GM21381 (cell line): ENCODE results near the gene RALGPS1.
A peak's percentile ranks its signal among the peaks of the same experiment; 100 is the strongest.

Source experiments
- ATAC-seq: cut with Tn5 transposase; IDR thresholded peaks from one replicate; pipeline ENCODE4 v1.9.1; 2021; ENCODE audit warnings: mild to moderate bottlenecking, moderate library complexity; ENCODE audit not compliant: unreplicated experiment

The RALGPS1 gene

DNA sequence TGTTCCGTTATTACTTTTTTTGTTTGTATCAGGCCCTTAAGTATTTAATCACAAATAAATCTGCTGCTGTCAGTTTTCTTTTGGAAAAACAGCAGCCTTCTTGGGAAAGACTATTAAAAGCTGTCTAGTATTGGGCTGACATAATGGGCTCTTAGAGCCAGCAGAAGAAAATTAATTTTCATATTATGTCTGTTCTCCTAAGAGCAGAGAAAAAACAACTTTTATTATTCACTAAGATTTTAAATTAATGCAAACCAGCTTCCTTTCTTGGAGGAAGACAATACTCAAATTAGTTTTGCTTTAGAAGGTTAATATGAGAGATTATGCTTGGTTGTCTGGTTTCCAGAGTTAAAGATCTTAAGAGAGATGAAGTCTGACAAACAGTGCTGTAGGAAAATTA, 319.4 kb downstream of the RALGPS1 start:
- no peak for ATAC-seq

DNA sequence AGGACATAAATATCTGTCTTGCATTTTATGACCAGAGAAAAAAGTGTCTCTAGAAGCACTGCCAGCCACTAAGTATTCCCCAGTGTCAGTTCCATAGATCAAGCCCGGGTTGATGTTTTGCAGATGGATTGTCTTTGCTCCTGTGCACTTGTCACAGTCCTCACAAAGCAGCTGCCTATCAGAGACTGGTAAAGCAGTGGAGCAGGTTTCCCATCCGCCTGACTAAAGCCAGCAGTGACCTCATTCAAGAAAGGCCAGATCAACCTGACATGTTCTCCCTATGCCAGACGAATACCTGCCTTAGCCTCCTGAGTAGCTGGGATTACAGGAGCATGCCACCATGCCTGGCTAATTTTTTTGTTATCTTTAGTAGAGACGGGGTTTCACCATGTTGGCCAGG, 323.2 kb downstream of the RALGPS1 start:
- no peak for ATAC-seq

- no peak for ATAC-seq
These were observed 326.8 kb downstream of the RALGPS1 start for GRCh38 chr9:127241354-127241753.

DNA sequence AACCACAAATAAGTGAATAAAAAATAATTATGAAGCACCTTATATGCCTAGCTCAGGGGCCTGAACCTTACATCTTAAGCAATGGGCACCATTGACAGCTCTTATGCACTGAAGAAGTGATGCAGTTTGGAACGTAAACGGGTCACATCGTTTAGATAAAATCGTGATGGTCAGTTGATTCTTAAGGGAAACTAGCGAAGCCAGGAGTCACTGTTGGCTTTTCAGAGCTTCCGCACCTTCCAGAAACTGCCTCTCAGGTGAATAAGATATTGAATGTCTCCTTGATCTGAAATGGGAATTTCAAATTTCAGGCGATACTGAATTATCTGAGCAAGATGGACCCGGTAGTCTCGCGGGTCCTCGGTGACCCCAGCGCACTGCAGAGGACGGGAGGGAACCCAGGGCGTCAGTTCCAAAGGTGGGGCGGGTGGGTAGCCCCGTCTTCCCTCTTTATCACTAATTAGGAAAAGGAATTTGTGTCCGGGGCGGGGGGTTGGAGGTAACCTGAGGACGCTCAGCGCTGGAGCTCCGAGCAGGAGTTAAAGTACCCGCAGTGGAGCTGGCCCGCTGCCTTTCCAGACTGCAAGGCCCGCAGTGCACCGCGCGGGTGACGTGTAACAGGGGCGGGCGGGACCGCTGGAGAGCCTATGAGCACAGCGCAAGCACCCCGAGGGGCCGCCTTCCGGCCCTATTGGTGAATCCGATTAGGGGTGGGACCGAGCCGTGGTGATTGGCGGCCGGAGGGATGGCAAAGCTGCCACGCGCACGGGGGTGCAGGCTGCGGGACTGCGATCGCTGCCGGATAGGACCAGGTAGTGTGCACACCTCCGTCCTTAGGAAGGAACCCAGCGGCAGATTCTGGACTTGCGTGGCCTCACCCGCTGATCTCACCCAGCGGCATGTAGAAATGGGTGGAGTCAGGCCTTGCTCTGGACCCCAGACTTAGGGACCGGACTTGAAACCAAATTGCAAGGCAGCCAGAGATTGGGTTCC, 330.3 kb downstream of the RALGPS1 start:
- peak; percentile 100 for ATAC-seq

DNA sequence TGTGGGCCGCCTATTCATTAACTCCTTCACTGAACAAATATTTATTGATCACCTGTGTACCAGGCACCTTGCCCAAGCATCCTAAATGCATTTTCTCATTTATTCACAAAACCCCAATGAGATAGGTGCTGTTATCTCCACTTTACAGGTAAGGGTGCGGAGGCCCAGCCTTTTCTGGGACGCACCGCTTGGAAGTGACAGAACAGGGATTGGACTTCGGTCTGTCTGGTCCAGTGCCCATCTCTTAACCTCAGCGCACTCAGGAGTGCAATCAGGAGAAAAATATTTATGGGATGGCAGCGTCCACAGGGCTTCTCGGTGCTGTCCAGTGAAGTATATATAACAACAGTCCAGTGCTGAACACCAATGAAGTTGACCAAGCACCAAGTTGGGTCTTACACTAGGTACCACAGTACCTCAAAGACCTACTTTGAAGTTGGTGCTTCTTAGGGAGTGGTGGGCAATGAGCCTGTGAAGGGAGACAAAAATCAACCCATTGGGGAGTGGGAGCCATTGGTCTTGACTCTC, 331.1 kb downstream of the RALGPS1 start:
- ATAC-seq = no peak

DNA sequence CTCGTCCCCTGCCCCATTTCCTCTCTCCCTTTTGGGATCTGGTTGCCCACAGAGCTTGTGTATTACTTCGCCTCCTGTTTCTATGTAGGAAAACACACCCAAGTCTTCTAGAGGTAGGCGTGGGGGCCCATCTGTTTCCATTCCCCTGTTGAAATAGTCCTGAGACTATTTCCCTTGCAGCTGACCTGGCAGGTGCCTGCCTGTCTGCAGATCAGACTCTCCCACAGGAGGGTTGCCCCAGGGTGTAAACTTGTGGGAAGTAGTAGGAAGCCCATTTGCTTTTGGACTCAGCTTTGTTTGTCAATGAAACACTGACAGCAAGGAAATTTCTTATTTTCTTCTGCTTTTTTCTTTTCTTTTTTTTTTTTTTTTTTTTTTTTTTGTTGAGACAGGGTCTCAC, 333.7 kb downstream of the RALGPS1 start:
- ATAC-seq = no peak

DNA sequence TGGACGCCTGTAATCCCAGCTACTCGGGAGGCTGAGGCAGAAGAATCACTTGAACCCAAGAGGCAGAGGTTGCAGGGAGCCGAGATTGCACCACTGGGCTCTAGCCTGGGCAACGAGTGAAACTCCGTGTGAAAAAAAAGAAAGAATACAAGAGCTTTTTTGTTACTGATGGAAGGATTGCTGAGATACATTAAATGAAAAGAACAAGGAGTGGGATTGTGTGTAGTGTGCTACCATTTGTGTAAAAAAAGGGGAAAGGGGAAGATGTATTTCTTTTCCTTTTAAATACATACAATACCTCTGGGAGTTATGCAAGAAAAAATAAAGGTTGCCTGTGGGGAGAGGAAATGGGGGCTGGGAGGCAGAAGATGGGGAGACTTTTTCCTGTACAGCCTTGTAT, 335.3 kb downstream of the RALGPS1 start:
- no peak for ATAC-seq

DNA sequence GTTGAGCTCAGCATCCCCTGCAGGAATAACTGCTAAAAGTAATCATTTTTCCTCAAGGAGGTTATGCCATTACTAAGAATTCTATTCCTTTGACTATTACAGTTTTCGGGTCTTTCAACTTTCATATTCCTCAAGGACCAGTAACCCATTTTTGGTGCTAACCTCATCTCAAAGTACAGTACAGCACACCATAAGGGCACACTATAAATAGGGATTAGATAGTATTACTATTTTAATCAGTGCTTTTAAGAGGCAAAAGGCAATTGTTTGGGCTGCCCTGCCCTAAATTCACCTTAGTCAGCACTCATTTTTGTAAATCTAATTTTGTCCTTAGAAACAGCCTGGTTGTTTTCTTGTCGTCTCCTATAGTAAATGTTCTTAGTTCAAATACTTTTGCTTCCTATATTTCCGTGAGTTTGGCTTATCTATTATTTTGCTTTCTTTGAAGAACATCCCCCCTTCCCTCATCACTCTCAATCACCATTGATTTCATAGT, 336.4 kb downstream of the RALGPS1 start:
- ATAC-seq = no peak

- ATAC-seq = no peak
These were observed 338.1 kb downstream of the RALGPS1 start for GRCh38 chr9:127252410-127253318.

DNA sequence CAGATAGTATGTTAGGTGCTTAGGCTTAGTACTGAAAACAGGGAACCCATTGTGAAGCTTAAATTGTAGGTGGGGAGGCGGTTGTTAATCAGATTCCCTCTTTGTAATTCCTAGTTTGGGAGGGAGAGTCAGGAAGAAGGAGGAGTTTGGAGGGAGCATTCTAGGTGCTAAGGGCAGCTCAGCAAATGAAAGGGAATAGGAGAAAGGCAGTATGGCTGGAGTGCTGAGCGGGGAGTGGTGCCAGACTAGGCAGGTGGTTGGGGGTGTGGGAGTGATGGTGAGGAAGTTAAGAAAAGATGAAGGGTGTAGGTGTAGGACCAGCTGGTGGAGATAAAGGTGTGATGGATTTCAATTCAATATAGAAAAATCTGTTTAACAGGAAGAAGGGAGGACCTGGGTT, 338.9 kb downstream of the RALGPS1 start:
- no peak for ATAC-seq

GRCh38 chr9:127255692-127256091, 341.1 kb downstream of the RALGPS1 start:
- ATAC-seq = no peak

- no peak for ATAC-seq
These were observed 341.7 kb downstream of the RALGPS1 start for GRCh38 chr9:127256324-127256723.

DNA sequence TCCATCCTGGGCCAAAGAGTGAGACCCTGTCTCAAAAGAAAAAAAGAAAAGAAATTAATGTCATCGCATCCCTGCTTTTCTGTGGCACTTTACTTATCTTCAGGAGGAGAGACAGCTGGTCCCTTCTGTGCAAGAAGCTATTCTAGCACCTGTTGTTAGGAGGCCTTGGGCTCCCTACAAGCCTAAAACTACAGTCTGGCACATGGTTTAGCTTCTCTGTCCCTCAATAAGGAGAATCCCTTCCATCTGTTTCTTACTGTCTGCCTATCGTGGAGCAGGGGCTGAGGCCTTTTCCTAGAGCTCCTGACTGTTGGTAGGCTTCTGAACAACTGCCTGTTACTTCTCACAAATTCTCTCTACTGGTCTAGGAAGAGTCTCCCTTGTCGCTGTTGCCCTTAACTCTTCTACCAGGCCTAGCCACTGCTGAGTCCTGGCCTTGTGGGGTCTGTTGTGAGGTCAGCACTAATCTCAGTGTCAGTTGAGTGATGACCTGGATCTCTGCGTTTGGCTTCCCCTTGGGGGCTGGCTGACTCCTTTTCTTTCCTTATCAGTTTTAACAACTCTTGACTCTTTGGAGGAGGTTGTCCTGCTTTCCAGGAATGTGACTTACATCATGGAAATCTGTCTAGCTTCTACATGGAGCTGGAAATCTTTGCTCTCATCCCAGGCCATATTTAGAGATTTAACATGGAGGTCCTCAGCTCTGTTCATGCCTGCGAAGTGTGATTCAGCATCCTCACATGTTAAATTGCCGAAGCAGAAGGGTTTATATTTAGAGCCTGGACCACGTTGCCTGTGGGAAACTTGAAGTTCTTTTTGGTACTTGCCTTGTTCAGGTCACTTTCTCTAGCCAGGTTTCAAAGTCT, 344.3 kb downstream of the RALGPS1 start:
- ATAC-seq = no peak

GRCh38 chr9:127262602-127263001, 348.0 kb downstream of the RALGPS1 start:
- ATAC-seq = no peak

- no peak for ATAC-seq
These were observed 348.7 kb downstream of the RALGPS1 start for GRCh38 chr9:127263237-127263636.

- ATAC-seq = no peak
These were observed 349.1 kb downstream of the RALGPS1 start for GRCh38 chr9:127263664-127264063.

- no peak for ATAC-seq
These were observed 350.1 kb downstream of the RALGPS1 start, which contains the start of gene GARNL3 for GRCh38 chr9:127264462-127265219. TSS of gene GARNL3 (plus strand) at chr9:127264774. CDS start at chr9:127264878, 104 bp downstream.

DNA sequence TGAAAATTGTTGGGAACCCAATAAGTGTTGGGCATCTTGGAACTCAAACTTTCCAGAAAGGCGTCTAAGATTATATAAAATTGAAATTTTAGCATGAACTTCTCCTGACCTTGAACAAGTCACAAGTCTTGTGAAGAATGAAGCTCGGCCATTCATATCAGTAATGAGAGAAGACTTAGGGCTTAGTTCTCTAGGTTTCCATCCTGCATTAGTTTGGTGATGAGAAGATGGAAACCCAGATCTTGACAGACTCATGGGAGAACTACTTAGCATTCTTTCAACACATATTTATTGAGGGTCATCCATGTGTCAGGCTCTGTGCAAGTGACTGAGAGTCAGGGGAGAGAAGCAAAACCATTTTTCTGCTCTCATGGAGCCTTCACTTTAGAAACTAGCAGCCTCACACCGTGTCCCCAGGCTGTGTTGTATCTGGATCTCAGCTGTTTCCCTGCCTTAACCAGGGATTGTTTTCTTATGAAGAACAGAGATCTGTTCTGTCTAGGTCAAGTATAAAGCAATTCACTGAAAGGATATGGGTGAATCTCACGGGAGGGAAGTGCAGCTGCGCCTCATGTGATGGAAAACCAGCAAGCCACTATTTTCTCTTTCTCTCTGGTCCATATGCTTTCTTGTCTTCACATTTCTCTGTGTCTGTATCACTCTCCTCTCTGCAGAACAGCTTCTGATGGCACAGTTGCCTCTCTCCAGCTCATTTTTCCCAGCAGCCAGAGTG, 353.4 kb downstream of the RALGPS1 start:
- no peak for ATAC-seq

GRCh38 chr9:127269449-127269848, 354.9 kb downstream of the RALGPS1 start:
- ATAC-seq = no peak
